ENCODE measurements around the gene SLC38A8.

GRCh38 chr16:83977056-83977815 lies 65.4 kb downstream of the SLC38A8 start:
- TF ChIP-seq, protein P1, sequence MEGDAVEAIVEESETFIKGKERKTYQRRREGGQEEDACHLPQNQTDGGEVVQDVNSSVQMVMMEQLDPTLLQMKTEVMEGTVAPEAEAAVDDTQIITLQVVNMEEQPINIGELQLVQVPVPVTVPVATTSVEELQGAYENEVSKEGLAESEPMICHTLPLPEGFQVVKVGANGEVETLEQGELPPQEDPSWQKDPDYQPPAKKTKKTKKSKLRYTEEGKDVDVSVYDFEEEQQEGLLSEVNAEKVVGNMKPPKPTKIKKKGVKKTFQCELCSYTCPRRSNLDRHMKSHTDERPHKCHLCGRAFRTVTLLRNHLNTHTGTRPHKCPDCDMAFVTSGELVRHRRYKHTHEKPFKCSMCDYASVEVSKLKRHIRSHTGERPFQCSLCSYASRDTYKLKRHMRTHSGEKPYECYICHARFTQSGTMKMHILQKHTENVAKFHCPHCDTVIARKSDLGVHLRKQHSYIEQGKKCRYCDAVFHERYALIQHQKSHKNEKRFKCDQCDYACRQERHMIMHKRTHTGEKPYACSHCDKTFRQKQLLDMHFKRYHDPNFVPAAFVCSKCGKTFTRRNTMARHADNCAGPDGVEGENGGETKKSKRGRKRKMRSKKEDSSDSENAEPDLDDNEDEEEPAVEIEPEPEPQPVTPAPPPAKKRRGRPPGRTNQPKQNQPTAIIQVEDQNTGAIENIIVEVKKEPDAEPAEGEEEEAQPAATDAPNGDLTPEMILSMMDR (IDR thresholded peaks at IDR 0.05) = no peak
- TF ChIP-seq POLR2A (IDR thresholded peaks at IDR 0.05) = no peak

All from Peyer's patch (tissue), 4 donors.